HEK293 (cell line): ENCODE results near the gene SNX17.

Source experiments
- CTCF ChIA-PET: fragments of 350-600 bp; formaldehyde crosslinking; extraction: SDS; loops from one replicate; lab custom pipeline; 2021; ENCODE audit warnings: antibody characterized with exemption; lab: Yijun Ruan, JAX
- POLR2A ChIA-PET: fragments of 300-600 bp; formaldehyde crosslinking; extraction: SDS; loops from one replicate; lab custom pipeline; 2020; ENCODE audit warnings: antibody characterized with exemption, inconsistent platforms; lab: Yijun Ruan, JAX
- H3K27ac ChIP-seq: fragments of 200-500 bp; sonication (Bioruptor generic); 2 replicates; pipeline ENCODE4 v1.5.1; 2014; ENCODE audit warnings: low read depth, low read length, control low read depth, inconsistent platforms; ENCODE audit errors: extremely low read depth
- H3K36me3 ChIP-seq, 2 experiments: fragments of 200-500 bp in 1 of 2; sonication (Bioruptor generic) in 1 of 2; 1 replicate in 1 of 2; 2 replicates in 1 of 2; pipeline ENCODE4 v1.5.1; 2014 to 2017; ENCODE audit warnings: inconsistent platforms in 2 of 2, low read length in 2 of 2; ENCODE audit not compliant: control insufficient read depth in 2 of 2, insufficient read depth in 1 of 2
- H3K4me1 ChIP-seq: fragments of 200-500 bp; sonication (Bioruptor generic); 2 replicates; pipeline ENCODE4 v1.5.1; 2014; ENCODE audit warnings: mild to moderate bottlenecking, low read length, inconsistent platforms; ENCODE audit not compliant: control insufficient read depth, insufficient read depth
- H3K4me3 ChIP-seq: 2 replicates; pipeline ENCODE4 v1.5.1; 2011; ENCODE audit warnings: low read depth, mild to moderate bottlenecking, control low read depth, low read length, moderate library complexity
- H3K9me3 ChIP-seq: fragments of 200-500 bp; sonication (Bioruptor generic); 2 replicates; pipeline ENCODE4 v1.5.1; 2014; ENCODE audit warnings: low read depth, low read length, inconsistent platforms; ENCODE audit not compliant: control insufficient read depth, insufficient read depth
- GLI2 ChIP-seq: fragments of 450-650 bp; formaldehyde crosslinking; IDR thresholded peaks from 2 replicates; pipeline ENCODE4; 2017; ENCODE audit warnings: missing biosample characterization, missing genetic modification characterization, low read depth, borderline replicate concordance
- HOXD13 ChIP-seq: sonication (generic); formaldehyde crosslinking; IDR thresholded peaks from 2 replicates; pipeline ENCODE4 v1.8.0; 2022; ENCODE audit warnings: missing genetic modification reagents, borderline replicate concordance
- ZBTB17 ChIP-seq: fragments of 450-650 bp; formaldehyde crosslinking; IDR thresholded peaks from 2 replicates; pipeline ENCODE4 v1.5.1; 2016; ENCODE audit warnings: missing biosample characterization, missing genetic modification characterization
- ZBTB48 ChIP-seq: fragments of 450-650 bp; formaldehyde crosslinking; IDR thresholded peaks from 2 replicates; pipeline ENCODE4 v1.5.1; 2016; ENCODE audit warnings: missing biosample characterization, missing genetic modification characterization
- ZNF112 ChIP-seq: fragments of 450-650 bp; formaldehyde crosslinking; IDR thresholded peaks from 2 replicates; pipeline ENCODE4 v1.5.0; 2017; ENCODE audit warnings: missing biosample characterization, missing genetic modification characterization
- ZNF169 ChIP-seq: fragments of 450-650 bp; formaldehyde crosslinking; IDR thresholded peaks from 2 replicates; pipeline ENCODE4 v1.5.1; 2016; ENCODE audit warnings: missing biosample characterization, missing genetic modification characterization
- ZNF274 ChIP-seq, 2 experiments: fragments of 200-500 bp in 1 of 2; fragments of 450-650 bp in 1 of 2; sonication (Bioruptor generic) in 1 of 2; formaldehyde crosslinking in 1 of 2; IDR thresholded peaks; 2 replicates each; pipeline versions ENCODE4 v1.5.1 to v1.6.1; 2014 to 2016; ENCODE audit warnings: borderline replicate concordance in 1 of 2, inconsistent platforms in 1 of 2, low read length in 1 of 2, missing biosample characterization in 1 of 2, missing genetic modification characterization in 1 of 2
- ZNF366 ChIP-seq: fragments of 450-650 bp; formaldehyde crosslinking; conservative IDR thresholded peaks from 2 replicates; pipeline ENCODE4 v1.5.1; 2016; ENCODE audit warnings: missing biosample characterization, missing genetic modification characterization
- ZNF549 ChIP-seq: fragments of 450-650 bp; IDR thresholded peaks from 2 replicates; pipeline ENCODE4 v1.5.1; 2018; ENCODE audit warnings: missing biosample characterization, missing genetic modification characterization, mild to moderate bottlenecking, inconsistent platforms, moderate library complexity
- ZNF624 ChIP-seq: fragments of 450-650 bp; formaldehyde crosslinking; IDR thresholded peaks from 2 replicates; pipeline ENCODE4 v1.5.1; 2017; ENCODE audit warnings: missing biosample characterization, missing genetic modification characterization
- TF ChIP-seq, protein P1 (sequence below): fragments of 450-650 bp; formaldehyde crosslinking; IDR thresholded peaks from 2 replicates; pipeline ENCODE4 v1.5.1; 2017; ENCODE audit warnings: missing biosample characterization, missing genetic modification characterization
- TF ChIP-seq, protein P2 (sequence below): fragments of 450-650 bp; formaldehyde crosslinking; conservative IDR thresholded peaks from 2 replicates; pipeline ENCODE4 v1.5.1; 2016; ENCODE audit warnings: low read depth, missing biosample characterization, missing genetic modification characterization
- TF ChIP-seq, protein P3 (sequence below): fragments of 450-650 bp; formaldehyde crosslinking; IDR thresholded peaks from 2 replicates; pipeline ENCODE4 v1.5.1; 2016; ENCODE audit warnings: missing biosample characterization, missing genetic modification characterization
- TF ChIP-seq, protein P4 (sequence below): fragments of 450-650 bp; formaldehyde crosslinking; IDR thresholded peaks from 2 replicates; pipeline ENCODE4 v1.5.1; 2016; ENCODE audit warnings: missing biosample characterization, missing genetic modification characterization

Gene SNX17

DNA sequence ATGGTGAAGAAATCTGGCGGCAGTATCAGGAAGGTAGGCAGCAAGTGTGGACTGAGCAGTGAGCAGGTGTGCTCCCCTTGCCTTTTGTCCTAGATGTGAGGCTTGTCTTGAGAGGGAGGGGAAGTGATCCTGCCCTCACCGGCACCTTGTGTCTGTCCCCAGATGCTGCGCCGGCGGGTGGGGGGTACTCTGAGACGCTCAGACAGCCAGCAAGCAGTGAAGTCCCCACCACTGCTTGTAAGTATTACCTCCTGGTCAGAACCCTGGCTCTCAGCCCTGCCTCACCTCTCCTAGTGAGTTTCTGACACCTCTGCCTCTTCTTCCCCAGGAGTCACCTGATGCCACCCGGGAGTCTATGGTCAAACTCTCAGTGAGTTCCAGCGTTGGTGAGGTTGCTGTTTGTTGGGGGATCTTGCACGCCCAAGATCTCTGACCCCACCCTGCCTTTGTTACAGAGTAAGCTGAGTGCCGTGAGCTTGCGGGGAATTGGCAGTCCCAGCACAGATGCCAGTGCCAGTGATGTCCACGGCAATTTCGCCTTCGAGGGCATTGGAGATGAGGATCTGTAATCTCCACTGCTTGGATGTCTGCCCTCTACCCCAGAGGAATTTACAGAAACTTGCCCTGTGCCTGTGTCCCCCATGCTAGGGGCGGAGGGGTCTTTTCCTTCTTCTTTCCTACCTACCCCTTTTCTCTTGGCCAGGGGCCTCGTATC is 5.9 kb downstream of the SNX17 start:
- H3K9me3 ChIP-seq: no peaks in the 10 kb centered on the region
- TF ChIP-seq ZNF169: no peak
- TF ChIP-seq, protein P1, sequence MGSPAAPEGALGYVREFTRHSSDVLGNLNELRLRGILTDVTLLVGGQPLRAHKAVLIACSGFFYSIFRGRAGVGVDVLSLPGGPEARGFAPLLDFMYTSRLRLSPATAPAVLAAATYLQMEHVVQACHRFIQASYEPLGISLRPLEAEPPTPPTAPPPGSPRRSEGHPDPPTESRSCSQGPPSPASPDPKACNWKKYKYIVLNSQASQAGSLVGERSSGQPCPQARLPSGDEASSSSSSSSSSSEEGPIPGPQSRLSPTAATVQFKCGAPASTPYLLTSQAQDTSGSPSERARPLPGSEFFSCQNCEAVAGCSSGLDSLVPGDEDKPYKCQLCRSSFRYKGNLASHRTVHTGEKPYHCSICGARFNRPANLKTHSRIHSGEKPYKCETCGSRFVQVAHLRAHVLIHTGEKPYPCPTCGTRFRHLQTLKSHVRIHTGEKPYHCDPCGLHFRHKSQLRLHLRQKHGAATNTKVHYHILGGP (tag by site-specific recombination): no peak
- TF ChIP-seq, protein P2, sequence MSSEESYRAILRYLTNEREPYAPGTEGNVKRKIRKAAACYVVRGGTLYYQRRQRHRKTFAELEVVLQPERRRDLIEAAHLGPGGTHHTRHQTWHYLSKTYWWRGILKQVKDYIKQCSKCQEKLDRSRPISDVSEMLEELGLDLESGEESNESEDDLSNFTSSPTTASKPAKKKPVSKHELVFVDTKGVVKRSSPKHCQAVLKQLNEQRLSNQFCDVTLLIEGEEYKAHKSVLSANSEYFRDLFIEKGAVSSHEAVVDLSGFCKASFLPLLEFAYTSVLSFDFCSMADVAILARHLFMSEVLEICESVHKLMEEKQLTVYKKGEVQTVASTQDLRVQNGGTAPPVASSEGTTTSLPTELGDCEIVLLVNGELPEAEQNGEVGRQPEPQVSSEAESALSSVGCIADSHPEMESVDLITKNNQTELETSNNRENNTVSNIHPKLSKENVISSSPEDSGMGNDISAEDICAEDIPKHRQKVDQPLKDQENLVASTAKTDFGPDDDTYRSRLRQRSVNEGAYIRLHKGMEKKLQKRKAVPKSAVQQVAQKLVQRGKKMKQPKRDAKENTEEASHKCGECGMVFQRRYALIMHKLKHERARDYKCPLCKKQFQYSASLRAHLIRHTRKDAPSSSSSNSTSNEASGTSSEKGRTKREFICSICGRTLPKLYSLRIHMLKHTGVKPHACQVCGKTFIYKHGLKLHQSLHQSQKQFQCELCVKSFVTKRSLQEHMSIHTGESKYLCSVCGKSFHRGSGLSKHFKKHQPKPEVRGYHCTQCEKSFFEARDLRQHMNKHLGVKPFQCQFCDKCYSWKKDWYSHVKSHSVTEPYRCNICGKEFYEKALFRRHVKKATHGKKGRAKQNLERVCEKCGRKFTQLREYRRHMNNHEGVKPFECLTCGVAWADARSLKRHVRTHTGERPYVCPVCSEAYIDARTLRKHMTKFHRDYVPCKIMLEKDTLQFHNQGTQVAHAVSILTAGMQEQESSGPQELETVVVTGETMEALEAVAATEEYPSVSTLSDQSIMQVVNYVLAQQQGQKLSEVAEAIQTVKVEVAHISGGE (tag by site-specific recombination): no peak
- TF ChIP-seq, protein P3, sequence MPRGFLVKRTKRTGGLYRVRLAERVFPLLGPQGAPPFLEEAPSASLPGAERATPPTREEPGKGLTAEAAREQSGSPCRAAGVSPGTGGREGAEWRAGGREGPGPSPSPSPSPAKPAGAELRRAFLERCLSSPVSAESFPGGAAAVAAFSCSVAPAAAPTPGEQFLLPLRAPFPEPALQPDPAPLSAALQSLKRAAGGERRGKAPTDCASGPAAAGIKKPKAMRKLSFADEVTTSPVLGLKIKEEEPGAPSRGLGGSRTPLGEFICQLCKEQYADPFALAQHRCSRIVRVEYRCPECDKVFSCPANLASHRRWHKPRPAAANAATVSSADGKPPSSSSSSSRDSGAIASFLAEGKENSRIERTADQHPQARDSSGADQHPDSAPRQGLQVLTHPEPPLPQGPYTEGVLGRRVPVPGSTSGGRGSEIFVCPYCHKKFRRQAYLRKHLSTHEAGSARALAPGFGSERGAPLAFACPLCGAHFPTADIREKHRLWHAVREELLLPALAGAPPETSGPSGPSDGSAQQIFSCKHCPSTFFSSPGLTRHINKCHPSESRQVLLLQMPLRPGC (tag by site-specific recombination): no peak
- TF ChIP-seq HOXD13: no peak
- no peak for TF ChIP-seq ZBTB17 (tag by site-specific recombination)
- no peak for TF ChIP-seq ZNF366 (tag by site-specific recombination)
- no peak for TF ChIP-seq ZNF549 (tag by site-specific recombination)
- TF ChIP-seq GLI2 (tag by site-specific recombination): no peak
- no peak for TF ChIP-seq ZNF274 (IDR thresholded peaks at IDR 0.05; ENCODE audit: low read length)
- TF ChIP-seq ZNF274 (tag by site-specific recombination; IDR thresholded peaks at IDR 0.05; ENCODE audit: borderline replicate concordance): no peak
- no peak for TF ChIP-seq ZBTB48 (tag by site-specific recombination)
- no peak for TF ChIP-seq ZNF112
- ChIA-PET CTCF (no interaction called here), POLR2A (interaction anchor here (1.1 to 3.4 kb wide), 2 partner anchors 20 to 33 kb away, joined by 4 to 9 read pairs; partner anchors contain the start of genes GTF3C2 and PPM1G)
- no peak overlapping the region for H3K4me3 ChIP-seq
- H3K27ac ChIP-seq: no peak overlapping the region; the same call in 1 of the 2 replicates
- peaks cover 27 to 80% of the 10 kb centered on the region in 2 experiments for H3K36me3 ChIP-seq
- no peaks in the 10 kb centered on the region; the same call in 1 of the 2 replicates for H3K4me1 ChIP-seq

DNA sequence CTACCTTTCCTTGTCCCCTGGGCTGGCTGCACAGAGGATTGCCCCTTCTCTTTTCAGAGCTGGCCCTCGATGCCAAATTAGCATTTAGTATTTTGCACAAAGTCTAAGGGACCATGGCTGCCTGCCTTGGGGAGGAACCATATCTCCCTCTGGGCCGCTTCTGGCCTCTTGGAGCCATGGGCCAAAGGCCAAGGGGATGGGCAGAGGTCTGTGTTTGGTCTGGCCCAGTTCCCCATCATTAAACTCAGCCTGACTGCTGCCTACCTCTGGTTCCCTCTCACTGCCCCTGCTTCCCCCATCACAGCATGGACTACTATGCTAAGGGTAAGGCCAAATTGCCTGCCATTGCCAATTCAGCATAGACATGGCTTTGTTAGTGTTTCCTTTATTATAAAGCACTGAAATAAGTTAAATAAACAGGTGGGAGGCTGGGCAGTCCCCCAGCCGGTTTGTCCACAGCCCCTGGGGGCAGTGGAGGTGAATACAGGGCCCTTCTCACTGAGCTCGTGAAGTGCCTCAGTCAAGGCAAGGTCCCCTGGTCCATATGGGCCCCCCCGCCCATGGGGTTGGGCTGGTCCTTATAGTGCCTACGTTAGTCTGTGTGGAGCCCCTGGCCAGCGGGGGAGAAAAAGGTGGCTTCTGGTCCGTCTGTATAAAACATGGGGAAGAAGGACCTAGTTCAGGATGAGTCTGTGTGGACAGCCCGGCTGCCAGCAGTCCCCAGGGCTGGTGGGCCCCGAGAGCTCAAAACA is 6.6 kb downstream of the SNX17 start:
- CTCF ChIA-PET: no interaction called here
- Histone ChIP-seq H3K27ac (no peak overlapping the region; the same call in 1 of the 2 replicates), H3K4me3 (no peak overlapping the region), H3K36me3 (peaks cover 27 to 86% of the 10 kb centered on the region in 2 experiments), H3K4me1 (no peaks in the 10 kb centered on the region; the same call in 1 of the 2 replicates), H3K9me3 (no peaks in the 10 kb centered on the region)
- no peak for TF ChIP-seq ZNF624 (tag by site-specific recombination)
- TF ChIP-seq, protein P4, sequence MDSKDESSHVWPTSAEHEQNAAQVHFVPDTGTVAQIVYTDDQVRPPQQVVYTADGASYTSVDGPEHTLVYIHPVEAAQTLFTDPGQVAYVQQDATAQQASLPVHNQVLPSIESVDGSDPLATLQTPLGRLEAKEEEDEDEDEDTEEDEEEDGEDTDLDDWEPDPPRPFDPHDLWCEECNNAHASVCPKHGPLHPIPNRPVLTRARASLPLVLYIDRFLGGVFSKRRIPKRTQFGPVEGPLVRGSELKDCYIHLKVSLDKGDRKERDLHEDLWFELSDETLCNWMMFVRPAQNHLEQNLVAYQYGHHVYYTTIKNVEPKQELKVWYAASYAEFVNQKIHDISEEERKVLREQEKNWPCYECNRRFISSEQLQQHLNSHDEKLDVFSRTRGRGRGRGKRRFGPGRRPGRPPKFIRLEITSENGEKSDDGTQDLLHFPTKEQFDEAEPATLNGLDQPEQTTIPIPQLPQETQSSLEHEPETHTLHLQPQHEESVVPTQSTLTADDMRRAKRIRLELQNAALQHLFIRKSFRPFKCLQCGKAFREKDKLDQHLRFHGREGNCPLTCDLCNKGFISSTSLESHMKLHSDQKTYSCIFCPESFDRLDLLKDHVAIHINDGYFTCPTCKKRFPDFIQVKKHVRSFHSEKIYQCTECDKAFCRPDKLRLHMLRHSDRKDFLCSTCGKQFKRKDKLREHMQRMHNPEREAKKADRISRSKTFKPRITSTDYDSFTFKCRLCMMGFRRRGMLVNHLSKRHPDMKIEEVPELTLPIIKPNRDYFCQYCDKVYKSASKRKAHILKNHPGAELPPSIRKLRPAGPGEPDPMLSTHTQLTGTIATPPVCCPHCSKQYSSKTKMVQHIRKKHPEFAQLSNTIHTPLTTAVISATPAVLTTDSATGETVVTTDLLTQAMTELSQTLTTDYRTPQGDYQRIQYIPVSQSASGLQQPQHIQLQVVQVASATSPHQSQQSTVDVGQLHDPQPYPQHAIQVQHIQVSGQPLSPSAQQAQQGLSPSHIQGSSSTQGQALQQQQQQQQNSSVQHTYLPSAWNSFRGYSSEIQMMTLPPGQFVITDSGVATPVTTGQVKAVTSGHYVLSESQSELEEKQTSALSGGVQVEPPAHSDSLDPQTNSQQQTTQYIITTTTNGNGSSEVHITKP: 0 out of 2 replicates have a peak, but pooled peaks have one; percentile 10
- POLR2A ChIA-PET: interaction anchor here (1.1 to 3.4 kb wide), 2 partner anchors 20 to 32 kb away, joined by 4 to 9 read pairs; partner anchors contain the start of genes GTF3C2 and PPM1G
